GM12878 (cell line): ENCODE results near the gene HDHD3.

Experiments
- ATF3 ChIP-seq: IDR thresholded peaks from 2 replicates; pipeline ENCODE4 v1.6.1; 2011; ENCODE audit warnings: low read depth, mild to moderate bottlenecking, low read length, moderate library complexity, borderline replicate concordance; ENCODE audit errors: extremely low read depth
- CREB1 ChIP-seq: IDR thresholded peaks from 2 replicates; pipeline ENCODE4 v1.6.1; 2012; ENCODE audit warnings: low read depth, mild to moderate bottlenecking, inconsistent platforms
- CTCF ChIP-seq, 3 experiments: IDR thresholded peaks in 2 of 3; conservative IDR thresholded peaks in 1 of 3; 2 replicates each; pipeline ENCODE4 v1.5.1; 2011; ENCODE audit warnings: low read depth in 3 of 3, low read length in 3 of 3, mild to moderate bottlenecking in 3 of 3, control low read depth in 2 of 3, moderate library complexity in 2 of 3, inconsistent platforms in 1 of 3, mixed read lengths in 1 of 3; ENCODE audit not compliant: control insufficient read depth in 2 of 3, insufficient read depth in 1 of 3; ENCODE audit errors: extremely low read depth in 1 of 3
- EP300 ChIP-seq, 2 experiments: fragments of 150-350 bp in 1 of 2; IDR thresholded peaks; 2 replicates each; pipeline ENCODE4 v1.6.1; 2011 to 2012; ENCODE audit warnings: low read depth in 2 of 2, low read length in 2 of 2, borderline replicate concordance in 1 of 2, improper control_type of control experiment in 1 of 2, inconsistent platforms in 1 of 2; ENCODE audit not compliant: control insufficient read depth in 1 of 2
- FOS ChIP-seq: IDR thresholded peaks from 3 replicates; pipeline ENCODE4 v1.6.1; 2011; ENCODE audit warnings: borderline replicate concordance; ENCODE audit not compliant: insufficient read length; ENCODE audit errors: extremely low read depth
- PAX5 ChIP-seq: IDR thresholded peaks from 2 replicates; pipeline ENCODE4 v1.6.1; 2011; ENCODE audit warnings: low read depth, low read length, borderline replicate concordance
- SMAD5 ChIP-seq: IDR thresholded peaks from 2 replicates; pipeline ENCODE4 v1.6.1; 2016; ENCODE audit warnings: antibody characterized with exemption, low read depth
- SMC3 ChIP-seq: IDR thresholded peaks from 2 replicates; pipeline ENCODE4 v1.6.1; 2011; ENCODE audit warnings: low read length, improper control_type of control experiment, borderline replicate concordance
- TF ChIP-seq, protein P1 (sequence below): fragments of 450-650 bp; IDR thresholded peaks from 2 replicates; pipeline ENCODE4 v1.6.1; 2018; ENCODE audit warnings: borderline replicate concordance, mild to moderate bottlenecking; ENCODE audit not compliant: partially characterized antibody

GRCh38 chr9:113352006-113352405 lies 24.8 kb downstream of the HDHD3 start:
- TF ChIP-seq SMC3 (no peak), SMAD5 (no peak), CTCF (IDR thresholded peaks at IDR 0.05 in 2 of 3, conservative IDR thresholded peaks at IDR 0.05 in 1 of 3; ENCODE audit: control insufficient read depth in 2 of 3, extremely low read depth in 1 of 3, insufficient read depth in 1 of 3, low read depth in 3 of 3, low read length in 3 of 3) (no peak), ATF3 (no peak), PAX5 (no peak), CREB1 (no peak), FOS (no peak), EP300 (IDR thresholded peaks at IDR 0.05; ENCODE audit: borderline replicate concordance in 1 of 2, control insufficient read depth in 1 of 2, low read depth in 2 of 2, low read length in 2 of 2) (no peak)
- TF ChIP-seq, protein P1, sequence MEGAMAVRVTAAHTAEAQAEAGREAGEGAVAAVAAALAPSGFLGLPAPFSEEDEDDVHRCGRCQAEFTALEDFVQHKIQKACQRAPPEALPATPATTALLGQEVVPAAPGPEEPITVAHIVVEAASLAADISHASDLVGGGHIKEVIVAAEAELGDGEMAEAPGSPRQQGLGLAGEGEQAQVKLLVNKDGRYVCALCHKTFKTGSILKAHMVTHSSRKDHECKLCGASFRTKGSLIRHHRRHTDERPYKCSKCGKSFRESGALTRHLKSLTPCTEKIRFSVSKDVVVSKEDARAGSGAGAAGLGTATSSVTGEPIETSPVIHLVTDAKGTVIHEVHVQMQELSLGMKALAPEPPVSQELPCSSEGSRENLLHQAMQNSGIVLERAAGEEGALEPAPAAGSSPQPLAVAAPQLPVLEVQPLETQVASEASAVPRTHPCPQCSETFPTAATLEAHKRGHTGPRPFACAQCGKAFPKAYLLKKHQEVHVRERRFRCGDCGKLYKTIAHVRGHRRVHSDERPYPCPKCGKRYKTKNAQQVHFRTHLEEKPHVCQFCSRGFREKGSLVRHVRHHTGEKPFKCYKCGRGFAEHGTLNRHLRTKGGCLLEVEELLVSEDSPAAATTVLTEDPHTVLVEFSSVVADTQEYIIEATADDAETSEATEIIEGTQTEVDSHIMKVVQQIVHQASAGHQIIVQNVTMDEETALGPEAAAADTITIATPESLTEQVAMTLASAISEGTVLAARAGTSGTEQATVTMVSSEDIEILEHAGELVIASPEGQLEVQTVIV: no peak
